GM19035 (cell line): ENCODE measurements around the gene OSGIN1.
"Not testable (repeated sequence)": the region's sequence is repeated elsewhere in the genome, so short reads cannot be mapped to it uniquely, and the experiment has no call there.

Experiments
- ATAC-seq: cut with Tn5 transposase; IDR thresholded peaks from one replicate; pipeline ENCODE4 v1.9.1; 2021; ENCODE audit not compliant: unreplicated experiment

The OSGIN1 gene

GRCh38 chr16:83940119-83940518 is 12.9 kb upstream of the OSGIN1 start:
- ATAC-seq: no peak

GRCh38 chr16:83940630-83941378 is 12.2 kb upstream of the OSGIN1 start:
- no peak for ATAC-seq

GRCh38 chr16:83941546-83941945 is 11.5 kb upstream of the OSGIN1 start:
- ATAC-seq: not testable (repeated sequence)

GRCh38 chr16:83942074-83942473 is 11.0 kb upstream of the OSGIN1 start:
- ATAC-seq: no peak

- ATAC-seq: no peak
Measured at GRCh38 chr16:83942815-83943515, 10.1 kb upstream of the OSGIN1 start.

GRCh38 chr16:83943516-83944050 is 9.5 kb upstream of the OSGIN1 start:
- no peak for ATAC-seq

- no peak for ATAC-seq
Measured at GRCh38 chr16:83945587-83945986, 7.5 kb upstream of the OSGIN1 start.

- no peak for ATAC-seq
Measured at GRCh38 chr16:83946154-83946780, 6.8 kb upstream of the OSGIN1 start.

GRCh38 chr16:83946781-83947566 is 6.1 kb upstream of the OSGIN1 start:
- ATAC-seq: no peak

GRCh38 chr16:83947642-83948234 is 5.3 kb upstream of the OSGIN1 start:
- ATAC-seq: no peak

GRCh38 chr16:83948914-83949723 is 3.9 kb upstream of the OSGIN1 start:
- no peak for ATAC-seq

- no peak for ATAC-seq
Measured at GRCh38 chr16:83949724-83950001, 3.4 kb upstream of the OSGIN1 start.

- ATAC-seq: not testable (repeated sequence)
Measured at GRCh38 chr16:83950862-83951399, 2.1 kb upstream of the OSGIN1 start.

- no peak for ATAC-seq
Measured at GRCh38 chr16:83951544-83951943, 1.5 kb upstream of the OSGIN1 start.

- ATAC-seq: no peak
Measured at GRCh38 chr16:83952587-83952939, 477 bp upstream of the OSGIN1 start.

GRCh38 chr16:83953796-83954576 is 946 bp downstream of the OSGIN1 start:
- no peak for ATAC-seq

- ATAC-seq: no peak
Measured at GRCh38 chr16:83954577-83955016, 1.6 kb downstream of the OSGIN1 start.

- ATAC-seq: no peak
Measured at GRCh38 chr16:83955218-83956130, 2.4 kb downstream of the OSGIN1 start.
